Neural crest cell (in vitro differentiated cells): ENCODE data around the gene NCAN. TPM values are rescaled to one million over a fixed set of nuclear protein-coding genes. Genes with fewer than 3 reads are reported as not detected.
"Not testable (repeated sequence)": the region's sequence is repeated elsewhere in the genome, so short reads cannot be mapped to it uniquely, and the experiment has no call there.

Experiments
- DNase-seq: peaks from one replicate; pipeline ENCODE4 v3.0.0; 2021; ENCODE audit warnings: low read depth, mixed read lengths, low spot score
- H3K27ac Mint-ChIP-seq: one replicate; pipeline ENCODE4 v1.8.0; 2021; ENCODE audit warnings: mild to moderate bottlenecking, mixed read lengths; ENCODE audit not compliant: unreplicated experiment
- H3K27me3 Mint-ChIP-seq: 2 replicates; pipeline ENCODE4 v1.8.0; 2021; ENCODE audit warnings: low read depth, mild to moderate bottlenecking, mixed read lengths
- H3K36me3 Mint-ChIP-seq: 2 replicates; pipeline ENCODE4 v1.8.0; 2021; ENCODE audit warnings: low read depth, mild to moderate bottlenecking, mixed read lengths
- H3K4me1 Mint-ChIP-seq: 2 replicates; pipeline ENCODE4 v1.8.0; 2021; ENCODE audit warnings: mixed read lengths
- H3K4me3 Mint-ChIP-seq: one replicate; pipeline ENCODE4 v1.8.0; 2021; ENCODE audit warnings: mild to moderate bottlenecking, mixed read lengths
- H3K9me3 Mint-ChIP-seq: 2 replicates; pipeline ENCODE4 v1.8.0; 2021; ENCODE audit warnings: mixed read lengths
- total RNA-seq: library from RNA; stranded (reverse); gene quantifications from 2 replicates; pipeline ENCODE4 v1.2.1, GENCODE V29; 2021
- TF ChIP-seq, protein P1 (sequence below): fragments of 200-600 bp; sonication (generic); conservative IDR thresholded peaks from 2 replicates; pipeline ENCODE4 v1.5.0; 2021; ENCODE audit warnings: antibody characterized with exemption, mild to moderate bottlenecking

The NCAN gene
- total RNA-seq, 1 donor from 2014 or later: 12.3 TPM

DNA sequence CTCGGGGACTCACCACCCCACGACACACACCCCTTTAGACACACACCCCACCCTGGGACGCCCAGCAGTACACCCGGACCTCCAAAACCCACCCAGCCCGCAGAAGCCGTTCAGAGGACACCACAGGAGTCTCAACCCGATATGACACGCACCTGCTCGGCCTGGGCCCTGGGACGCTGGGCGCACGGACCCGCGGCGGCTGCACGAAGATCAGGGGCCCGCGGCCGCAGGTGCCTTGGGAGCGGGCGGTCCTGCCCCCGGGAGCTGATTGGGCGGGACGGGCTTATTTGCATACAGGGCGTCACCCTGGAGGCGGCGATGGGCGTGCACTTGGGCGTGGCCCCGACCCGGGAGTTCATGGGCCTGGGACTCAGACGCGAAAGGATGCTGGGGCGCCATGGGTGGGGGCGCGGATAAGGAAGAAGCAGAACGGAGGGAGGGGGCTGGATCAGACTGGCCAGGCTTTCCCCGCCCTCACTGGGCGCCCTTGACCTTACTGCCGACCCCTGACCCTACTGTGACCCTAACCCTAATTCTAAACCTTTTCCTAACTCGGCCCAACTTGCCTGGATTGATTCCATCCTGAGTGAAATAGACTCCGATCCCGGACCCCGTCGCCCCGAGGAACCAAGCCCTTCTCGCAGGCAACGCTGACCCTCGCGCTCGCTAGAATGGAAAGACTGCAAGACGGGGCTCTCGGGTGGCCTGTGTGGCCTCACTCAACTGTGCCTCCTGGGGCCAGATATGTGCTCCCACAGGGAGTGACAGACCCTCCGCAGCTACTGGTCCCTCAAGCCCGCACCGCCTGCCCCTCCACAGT lies 41.5 kb upstream of the NCAN start, which contains the start of gene MEF2B:
MEF2B (minus strand) TSS at position 211 of the 820 bp plus-strand sequence. CDS start 19,528 bp downstream, outside the sequence.
- Mint-ChIP-seq H3K27ac (no peak within 1 kb of the TSS), H3K36me3 (no peaks in the 10 kb centered on the region), H3K9me3 (no peaks in the 10 kb centered on the region), H3K4me1 (peaks cover 20% of the 10 kb centered on the region), H3K27me3 (peaks cover 22% of the 10 kb centered on the region), H3K4me3 (peak within 1 kb of the TSS; percentile 62)
- peak; percentile 71 for DNase-seq
- TF ChIP-seq, protein P1, sequence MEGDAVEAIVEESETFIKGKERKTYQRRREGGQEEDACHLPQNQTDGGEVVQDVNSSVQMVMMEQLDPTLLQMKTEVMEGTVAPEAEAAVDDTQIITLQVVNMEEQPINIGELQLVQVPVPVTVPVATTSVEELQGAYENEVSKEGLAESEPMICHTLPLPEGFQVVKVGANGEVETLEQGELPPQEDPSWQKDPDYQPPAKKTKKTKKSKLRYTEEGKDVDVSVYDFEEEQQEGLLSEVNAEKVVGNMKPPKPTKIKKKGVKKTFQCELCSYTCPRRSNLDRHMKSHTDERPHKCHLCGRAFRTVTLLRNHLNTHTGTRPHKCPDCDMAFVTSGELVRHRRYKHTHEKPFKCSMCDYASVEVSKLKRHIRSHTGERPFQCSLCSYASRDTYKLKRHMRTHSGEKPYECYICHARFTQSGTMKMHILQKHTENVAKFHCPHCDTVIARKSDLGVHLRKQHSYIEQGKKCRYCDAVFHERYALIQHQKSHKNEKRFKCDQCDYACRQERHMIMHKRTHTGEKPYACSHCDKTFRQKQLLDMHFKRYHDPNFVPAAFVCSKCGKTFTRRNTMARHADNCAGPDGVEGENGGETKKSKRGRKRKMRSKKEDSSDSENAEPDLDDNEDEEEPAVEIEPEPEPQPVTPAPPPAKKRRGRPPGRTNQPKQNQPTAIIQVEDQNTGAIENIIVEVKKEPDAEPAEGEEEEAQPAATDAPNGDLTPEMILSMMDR: no peak

DNA sequence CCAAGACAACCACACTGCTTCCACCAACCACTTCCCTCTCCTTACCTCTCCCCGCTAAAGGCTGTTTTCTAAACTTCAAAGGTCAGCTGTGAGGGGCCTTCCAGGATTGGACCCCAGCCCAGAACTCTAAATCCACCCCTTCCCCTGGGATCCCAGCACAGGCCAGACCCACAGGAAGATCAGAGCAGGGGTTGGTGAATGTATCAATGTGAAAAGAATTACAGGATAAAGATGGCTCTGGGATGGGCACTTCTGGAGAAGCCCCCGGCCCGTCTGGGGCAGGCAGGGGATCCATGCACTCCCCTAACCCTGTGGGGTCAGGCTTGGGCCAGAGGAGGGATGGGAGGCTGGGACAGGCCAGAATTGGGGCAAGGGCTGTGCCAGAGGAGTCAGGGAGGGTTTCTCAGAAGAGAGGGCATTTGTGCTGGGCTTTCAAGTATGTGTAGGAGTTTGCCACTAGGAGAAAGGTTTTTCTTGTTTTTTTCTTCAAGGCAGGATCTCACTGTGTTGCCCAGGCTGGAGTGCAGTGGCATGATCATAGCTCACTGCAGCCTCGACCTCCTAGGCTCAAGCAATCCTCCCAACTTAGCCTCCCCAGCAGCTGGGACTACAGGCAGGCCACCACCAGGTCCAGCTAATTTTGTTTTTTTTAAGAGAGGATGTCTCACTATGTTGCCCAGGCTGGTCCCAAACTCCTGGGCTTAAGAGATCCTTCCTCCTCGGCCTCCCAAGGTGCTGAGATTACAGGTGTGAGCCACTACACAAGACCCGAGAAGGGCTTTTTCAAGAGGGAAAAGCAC lies 40.7 kb upstream of the NCAN start:
- Mint-ChIP-seq H3K9me3 (no peaks in the 10 kb centered on the region), H3K27me3 (peaks cover 22% of the 10 kb centered on the region), H3K4me1 (peaks cover 20% of the 10 kb centered on the region), H3K4me3 (peak overlapping the region; percentile 62), H3K36me3 (no peaks in the 10 kb centered on the region), H3K27ac (no peak overlapping the region)
- no peak for DNase-seq
- TF ChIP-seq, protein P1: no peak

DNA sequence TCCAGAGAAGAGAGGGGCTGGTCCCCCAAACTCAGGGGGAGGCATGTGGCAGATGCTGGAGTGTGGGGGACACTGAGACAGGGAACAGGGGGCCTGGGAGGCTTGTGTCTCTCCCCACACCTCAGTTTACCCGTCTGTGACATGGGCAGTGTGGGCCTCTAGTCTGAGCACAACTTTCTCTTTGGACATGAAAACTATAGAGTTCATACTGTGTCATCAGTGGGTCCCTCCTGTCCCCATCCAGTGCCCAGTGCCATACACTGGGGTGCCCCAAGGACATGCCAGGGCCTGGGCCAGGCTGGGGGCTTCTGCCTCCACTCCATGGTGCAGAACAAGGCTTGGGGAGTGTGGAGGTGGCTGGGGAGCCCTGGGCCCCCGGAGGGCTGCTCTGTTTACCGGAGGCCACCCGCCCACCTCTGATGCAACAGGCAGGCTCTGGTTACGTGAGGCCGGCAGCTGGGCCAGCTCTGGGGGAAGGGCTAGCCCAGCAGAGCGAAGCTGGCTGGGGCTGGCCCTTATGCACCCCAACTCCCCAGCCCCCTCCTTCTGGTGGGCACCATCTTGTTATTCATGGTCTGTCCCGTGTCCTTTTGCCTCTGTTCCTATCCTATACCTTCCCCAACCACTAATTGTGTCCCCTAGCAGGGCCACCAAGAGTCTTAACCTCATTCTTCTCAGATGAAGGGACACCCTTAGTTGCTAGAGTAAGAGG lies 39.8 kb upstream of the NCAN start:
- no peak for DNase-seq
- Mint-ChIP-seq H3K4me1 (peaks cover 20% of the 10 kb centered on the region), H3K4me3 (no peak overlapping the region), H3K27ac (no peak overlapping the region), H3K36me3 (no peaks in the 10 kb centered on the region), H3K9me3 (no peaks in the 10 kb centered on the region), H3K27me3 (peaks cover 22% of the 10 kb centered on the region)
- TF ChIP-seq, protein P1: no peak

DNA sequence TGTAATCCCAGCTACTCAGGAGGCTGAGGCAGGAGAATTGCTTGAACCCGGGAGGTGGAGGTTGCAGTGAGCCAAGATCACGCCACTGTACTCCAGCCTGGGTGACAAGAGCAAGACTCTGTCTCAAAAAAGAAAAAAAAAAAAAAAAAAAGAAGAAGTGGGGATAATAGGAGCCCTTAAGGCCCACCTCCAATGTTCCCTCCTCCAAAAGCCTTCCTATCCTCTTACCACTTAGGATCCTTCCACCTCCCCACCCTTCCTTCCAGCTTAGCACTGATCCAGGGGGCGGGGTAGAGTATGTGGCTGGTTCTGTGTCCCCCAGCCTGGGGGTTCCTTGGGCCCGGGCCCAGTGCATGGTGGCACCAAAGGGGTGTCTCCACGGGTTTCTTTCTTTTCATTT lies 38.5 kb upstream of the NCAN start:
- not testable (repeated sequence) for H3K27ac Mint-ChIP-seq, H3K36me3 Mint-ChIP-seq, DNase-seq, H3K4me3 Mint-ChIP-seq, H3K9me3 Mint-ChIP-seq
- Mint-ChIP-seq H3K27me3 (peaks cover 22% of the 10 kb centered on the region), H3K4me1 (peaks cover 20% of the 10 kb centered on the region)

DNA sequence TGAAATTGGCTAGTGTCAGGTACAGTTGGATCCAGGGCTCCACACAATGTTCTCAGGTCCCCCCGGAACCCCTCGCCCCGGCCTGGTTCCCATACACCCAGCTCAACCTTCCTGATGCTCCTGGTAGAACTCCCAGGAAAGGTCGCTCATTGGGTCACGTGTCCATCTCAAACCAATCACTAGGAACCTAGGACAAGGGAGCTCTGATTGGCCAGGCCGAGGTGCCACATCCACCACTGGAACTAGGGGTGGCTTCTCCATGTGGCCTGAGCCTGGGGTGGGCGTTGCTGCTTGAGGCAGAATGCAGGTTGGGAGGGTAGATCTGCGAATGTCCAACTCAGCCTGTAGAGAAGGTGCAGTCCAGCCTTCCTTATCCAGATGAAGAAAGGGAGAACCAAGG lies 34.8 kb upstream of the NCAN start:
- Mint-ChIP-seq H3K36me3 (peaks cover 3% of the 10 kb centered on the region), H3K9me3 (no peaks in the 10 kb centered on the region), H3K27ac (no peak overlapping the region), H3K4me1 (peaks cover 4% of the 10 kb centered on the region), H3K4me3 (no peak overlapping the region), H3K27me3 (no peaks in the 10 kb centered on the region)
- no peak for DNase-seq
- TF ChIP-seq, protein P1: no peak
